Occipital lobe (tissue), 2 donors: Measurements from ENCODE around the gene ERC2. TPM values are rescaled to one million over a fixed set of nuclear protein-coding genes. Genes with fewer than 3 reads are reported as not detected.

Source experiments
- DNase-seq: peaks from one replicate; lab custom pipeline; 2025; lab: John Stamatoyannopoulos, UW
- total RNA-seq: library from RNA; depleted of rRNA; stranded (reverse); fragments of >200 nt; gene quantifications from one replicate; pipeline ENCODE4 v1.2.3, GENCODE V29; 2014

ERC2 gene
- total RNA-seq, 1 donor from 2014 or later = 59.7 TPM

- DNase-seq = no peak
These were observed 466.3 kb downstream of the ERC2 start for GRCh38 chr3:56001991-56002390.

- DNase-seq = no peak
These were observed 466.7 kb downstream of the ERC2 start for GRCh38 chr3:56001537-56001936.

DNA sequence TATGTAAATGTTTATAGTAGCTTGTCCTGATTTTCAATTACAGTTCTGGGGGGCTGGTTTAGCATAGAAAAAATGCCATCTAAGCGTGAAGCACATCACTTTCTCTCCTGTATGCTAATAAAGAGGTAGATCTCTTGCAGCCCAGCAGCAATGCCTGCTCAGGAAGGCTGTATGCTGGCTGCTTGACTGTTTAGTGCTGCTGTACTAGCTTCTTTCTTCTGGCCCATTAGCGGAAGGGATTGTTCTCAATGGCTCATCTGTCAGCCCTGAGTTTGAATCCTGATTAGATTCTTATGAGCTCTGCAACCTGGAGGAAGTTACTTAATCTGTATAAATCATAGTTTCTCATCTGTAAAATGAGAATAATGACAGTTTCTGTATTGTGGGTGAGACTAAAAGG, 478.9 kb downstream of the ERC2 start:
- DNase-seq = no peak

- DNase-seq = no peak
These were observed 479.4 kb downstream of the ERC2 start for GRCh38 chr3:55988905-55989304.

DNA sequence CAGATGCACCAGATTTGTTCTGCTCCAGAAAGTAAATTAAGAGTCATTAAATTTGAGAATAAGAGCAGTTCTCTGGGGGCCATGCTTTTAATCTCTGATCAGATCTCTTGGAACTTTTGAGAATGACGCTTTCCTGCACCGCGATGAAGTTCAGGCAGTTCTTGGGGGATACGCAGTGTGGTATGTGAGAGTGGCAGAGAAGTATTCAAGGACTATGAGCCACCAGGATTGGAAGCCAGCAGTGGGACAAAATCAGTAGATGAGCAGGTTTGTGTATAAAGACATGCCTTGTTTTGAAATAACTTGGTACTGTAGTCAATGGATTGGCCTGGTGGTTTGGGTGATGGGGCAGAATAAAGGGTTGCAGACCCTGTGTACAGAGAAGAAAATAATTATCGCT, 483.6 kb downstream of the ERC2 start:
- DNase-seq = no peak

GRCh38 chr3:55978953-55979352, 489.3 kb downstream of the ERC2 start:
- DNase-seq = no peak

DNA sequence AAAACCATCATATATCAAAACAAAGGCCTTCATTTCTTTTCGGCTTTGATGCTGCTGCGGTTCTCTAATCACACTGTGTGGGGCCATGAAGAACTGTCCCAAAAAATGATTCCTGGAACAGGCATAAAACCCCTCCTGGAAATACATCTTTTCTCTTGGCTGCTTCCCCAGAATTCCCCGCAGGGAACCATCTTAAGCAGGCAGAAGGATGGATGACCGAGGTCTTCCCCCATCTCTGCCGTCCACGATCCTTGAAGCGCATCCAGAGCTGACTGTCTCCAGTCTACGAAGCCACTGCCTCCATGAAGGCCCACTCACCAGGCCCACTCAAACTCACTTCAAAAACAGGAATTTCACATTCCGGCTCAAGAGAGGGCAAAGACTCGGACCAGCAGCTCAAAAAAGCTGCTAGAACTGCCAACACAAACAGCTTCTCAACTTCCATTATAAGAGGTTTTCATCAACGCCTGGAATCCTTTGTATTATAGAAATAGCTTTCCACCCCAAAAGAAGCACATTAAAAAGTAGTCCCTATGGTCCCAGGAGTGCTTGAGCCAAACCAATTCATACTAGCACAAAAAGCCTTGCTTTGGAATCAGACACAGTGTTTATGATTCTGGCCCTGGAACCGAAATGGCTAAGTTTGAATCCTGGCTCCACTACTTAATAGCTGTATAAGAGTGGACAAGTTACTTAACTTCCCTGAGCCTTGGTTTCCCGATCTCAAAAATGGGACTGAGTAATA, 493.7 kb downstream of the ERC2 start:
- DNase-seq = no peak

DNA sequence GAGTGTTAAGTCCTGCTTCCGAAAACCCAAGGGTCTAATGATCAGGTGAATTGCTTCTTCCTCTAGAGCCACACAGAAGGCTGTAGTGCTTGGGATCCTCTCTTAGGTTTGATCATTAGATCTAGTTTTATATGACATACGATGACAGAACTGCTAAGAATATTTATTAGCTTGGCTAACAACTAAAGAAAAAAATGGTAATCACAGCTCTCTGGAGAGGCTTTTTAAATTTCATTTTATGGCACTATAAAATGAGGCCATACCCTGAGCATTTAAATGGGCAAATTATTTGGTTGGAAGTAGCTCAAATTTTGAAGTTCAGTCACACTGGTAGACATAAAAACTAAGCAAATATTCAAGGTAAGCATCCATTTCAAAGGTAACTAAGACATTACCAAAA, 498.6 kb downstream of the ERC2 start:
- DNase-seq = no peak

DNA sequence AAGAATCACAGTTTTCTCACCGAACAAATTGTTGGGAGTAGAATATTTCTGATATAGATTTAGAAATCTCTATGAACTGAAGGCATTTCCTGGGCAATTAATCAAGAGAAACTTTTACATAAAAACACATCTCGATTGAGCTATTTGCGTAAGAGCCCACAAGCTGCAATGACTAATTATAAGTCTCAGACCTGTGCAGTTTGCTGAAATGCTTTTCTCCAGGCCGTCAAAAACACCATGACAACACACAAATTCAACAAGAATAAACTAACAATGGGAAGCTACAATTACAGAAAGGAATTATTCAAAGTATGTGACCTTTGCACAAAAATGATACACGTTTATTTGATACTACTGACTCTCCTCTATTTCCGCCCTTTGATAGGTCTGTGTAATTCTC, 499.9 kb downstream of the ERC2 start:
- DNase-seq = no peak

DNA sequence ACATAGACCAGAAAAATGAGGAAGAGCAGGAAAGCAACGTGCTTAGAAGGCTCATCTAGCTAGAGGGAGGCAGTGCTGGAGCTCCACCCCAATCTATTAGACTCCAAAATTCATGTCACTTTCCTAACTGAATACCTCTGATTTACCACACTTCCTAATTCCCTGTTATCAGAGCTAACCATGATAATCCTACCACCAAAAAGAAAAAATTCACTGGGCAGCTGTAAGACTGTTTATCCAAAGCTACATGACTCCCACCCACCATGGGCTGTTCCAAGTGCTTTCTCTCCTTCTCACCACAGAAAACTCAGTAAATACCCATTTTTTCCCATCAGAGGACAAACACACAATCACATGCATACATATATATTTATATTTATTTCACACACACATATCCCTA, 501.7 kb downstream of the ERC2 start:
- no peak for DNase-seq

GRCh38 chr3:55965776-55966175, 502.5 kb downstream of the ERC2 start:
- DNase-seq = no peak

DNA sequence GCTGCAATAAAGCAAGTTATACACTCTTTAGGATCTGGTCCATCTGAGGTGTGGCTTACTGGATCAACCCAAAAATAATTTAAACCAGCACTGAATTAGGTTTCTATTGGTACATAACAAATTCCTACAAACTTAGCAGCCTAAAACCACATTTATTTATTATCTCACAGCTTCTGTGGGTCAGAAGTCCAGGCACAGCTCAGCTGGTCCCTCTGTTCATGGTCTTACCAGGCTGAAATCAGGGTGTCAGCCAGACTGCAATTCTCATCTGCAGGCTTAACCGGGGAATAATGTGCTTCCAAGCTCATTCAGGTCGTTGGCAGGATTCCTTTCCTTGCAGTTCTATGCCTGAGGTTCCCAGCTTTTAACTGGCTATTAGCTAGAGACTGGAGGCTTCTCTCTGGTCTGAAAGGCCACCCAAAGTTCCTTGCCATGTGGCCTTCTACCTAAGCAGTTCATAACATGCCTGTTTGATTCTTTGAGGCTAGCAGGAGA, 503.7 kb downstream of the ERC2 start:
- no peak for DNase-seq

GRCh38 chr3:55963601-55964000, 504.7 kb downstream of the ERC2 start:
- no peak for DNase-seq

GRCh38 chr3:55959471-55960080, 508.7 kb downstream of the ERC2 start:
- DNase-seq = no peak

- no peak for DNase-seq
These were observed 509.7 kb downstream of the ERC2 start for GRCh38 chr3:55958605-55959004.

GRCh38 chr3:55955891-55956477, 512.3 kb downstream of the ERC2 start:
- DNase-seq = no peak

DNA sequence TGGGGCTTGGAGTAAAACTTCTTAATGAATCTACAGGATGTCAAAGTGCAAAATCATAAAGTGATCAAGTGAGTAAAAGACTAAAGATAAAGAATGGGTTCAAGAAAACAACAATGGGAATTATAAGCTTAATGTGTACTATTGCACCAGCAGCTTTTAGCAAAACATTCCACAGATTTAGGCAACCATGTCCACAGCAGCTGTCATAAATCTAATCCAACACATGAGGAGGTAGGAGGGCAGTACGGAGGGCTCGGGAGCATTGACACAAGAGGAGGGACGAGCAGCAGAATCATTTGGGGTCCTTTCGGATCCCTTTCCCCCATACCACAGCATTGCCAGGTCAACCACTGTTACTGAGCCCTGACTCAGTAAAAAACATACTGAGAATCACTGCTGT, 516.9 kb downstream of the ERC2 start:
- DNase-seq = no peak

- no peak for DNase-seq
These were observed 520.9 kb downstream of the ERC2 start for GRCh38 chr3:55947406-55947805.

GRCh38 chr3:55946574-55947160, 521.6 kb downstream of the ERC2 start:
- no peak for DNase-seq

GRCh38 chr3:55942868-55943267, 525.4 kb downstream of the ERC2 start:
- no peak for DNase-seq

GRCh38 chr3:55939287-55939686, 529.0 kb downstream of the ERC2 start:
- DNase-seq = no peak

DNA sequence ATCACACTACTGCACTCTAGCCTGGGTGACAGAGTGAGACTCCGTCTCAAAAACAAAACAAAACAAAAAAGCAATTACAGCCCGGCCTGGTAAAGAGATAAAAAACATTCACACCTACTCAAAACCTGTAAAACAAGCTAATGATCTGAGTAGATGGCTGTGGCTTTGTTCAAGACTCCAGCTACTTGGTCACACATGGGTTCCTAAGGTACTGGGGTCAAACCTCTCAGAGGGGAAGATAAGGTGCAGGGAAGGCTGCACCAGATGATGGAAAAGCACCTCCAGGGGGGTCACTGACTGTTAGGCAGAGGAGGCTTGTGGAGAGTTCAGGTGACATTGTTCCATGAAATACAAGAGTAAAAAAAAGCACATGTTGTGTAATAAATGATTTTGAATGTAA, 531.0 kb downstream of the ERC2 start:
- DNase-seq = no peak
